Medulla oblongata (tissue), 1 donor: ENCODE results near the gene SAMD7.
A peak's percentile ranks its signal among the peaks of the same experiment; 100 is the strongest.

Experiments used
- DNase-seq: peaks from one replicate; pipeline ENCODE4 v3.0.0-alpha.2; 2015; ENCODE audit errors: extremely low spot score

SAMD7 gene

DNA sequence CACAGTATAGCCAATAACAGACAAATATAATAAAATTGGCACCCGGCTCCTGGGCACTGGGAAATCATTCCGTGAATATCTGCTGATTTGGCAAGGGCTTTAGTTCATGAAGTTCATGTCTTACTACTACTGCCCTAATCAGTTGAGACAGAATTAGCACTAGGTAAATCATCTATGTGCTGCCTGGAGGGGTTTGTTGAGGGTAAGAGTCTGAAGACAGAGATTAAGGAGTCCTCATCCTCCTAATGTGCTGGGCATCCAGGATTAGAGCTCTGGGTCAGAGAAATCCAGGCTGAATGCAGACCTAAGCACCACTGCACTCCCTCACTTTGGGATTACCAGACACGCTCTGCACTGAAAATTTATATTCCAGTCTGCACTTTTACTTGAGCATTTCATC is 2.0 kb downstream of the SAMD7 start:
- no peak for DNase-seq

DNA sequence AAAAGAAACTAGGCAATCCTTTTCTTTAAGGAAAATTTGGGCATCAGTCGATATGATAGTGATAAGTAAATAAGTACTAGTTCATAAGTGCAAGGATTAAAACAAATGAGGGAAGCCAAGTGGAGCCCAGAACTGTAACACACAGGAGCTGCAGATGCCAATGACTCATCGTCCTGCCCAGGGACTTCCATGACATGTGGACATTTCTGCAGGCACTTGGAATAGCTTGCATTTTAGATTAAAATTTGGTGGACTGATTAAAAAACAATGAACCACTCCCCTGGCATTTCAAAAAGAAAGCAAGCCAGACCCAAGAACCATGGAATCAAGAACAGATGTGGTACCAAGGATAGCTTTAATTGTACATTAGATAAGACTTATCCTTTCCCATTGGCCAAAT is 2.9 kb downstream of the SAMD7 start:
- no peak for DNase-seq

DNA sequence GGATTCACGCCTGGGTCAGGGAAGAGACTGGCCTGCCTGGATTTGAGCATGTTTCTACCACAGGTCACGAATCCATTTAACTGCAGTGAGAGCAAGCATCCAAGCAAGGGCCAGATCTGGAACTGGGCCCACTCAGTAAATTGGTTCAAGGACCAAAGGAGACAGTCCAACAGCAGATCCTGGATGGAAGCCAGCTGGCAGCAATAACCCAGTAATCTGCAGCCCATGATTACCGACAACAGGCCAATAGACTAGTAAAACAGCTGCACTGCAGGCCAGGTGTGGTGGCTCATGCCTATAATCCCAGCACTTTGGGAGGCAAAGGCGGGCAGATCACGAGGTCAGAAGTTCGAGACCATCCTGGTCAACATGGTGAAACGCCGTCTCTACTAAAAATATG is 11.8 kb downstream of the SAMD7 start:
- DNase-seq, result no peak

DNA sequence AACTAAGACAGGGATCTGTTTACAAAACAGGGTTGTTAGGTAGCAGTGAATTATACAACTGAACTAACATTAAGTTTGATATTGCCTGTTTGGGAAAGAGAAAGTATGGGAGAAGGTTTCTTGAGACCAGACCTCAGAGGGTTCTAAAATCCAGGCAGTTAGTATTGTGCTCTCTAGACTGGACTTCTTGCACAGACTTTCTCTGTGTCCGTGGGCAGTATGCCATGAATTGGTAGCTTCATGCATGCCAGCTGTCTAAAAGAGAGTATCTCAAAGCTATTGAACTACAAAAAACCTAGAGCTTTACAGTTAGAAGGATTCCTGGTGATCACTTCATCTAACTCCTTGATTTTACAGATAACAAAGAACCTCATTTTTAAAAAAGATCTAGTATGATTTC is 12.5 kb downstream of the SAMD7 start:
- DNase-seq, result peak; percentile 46

DNA sequence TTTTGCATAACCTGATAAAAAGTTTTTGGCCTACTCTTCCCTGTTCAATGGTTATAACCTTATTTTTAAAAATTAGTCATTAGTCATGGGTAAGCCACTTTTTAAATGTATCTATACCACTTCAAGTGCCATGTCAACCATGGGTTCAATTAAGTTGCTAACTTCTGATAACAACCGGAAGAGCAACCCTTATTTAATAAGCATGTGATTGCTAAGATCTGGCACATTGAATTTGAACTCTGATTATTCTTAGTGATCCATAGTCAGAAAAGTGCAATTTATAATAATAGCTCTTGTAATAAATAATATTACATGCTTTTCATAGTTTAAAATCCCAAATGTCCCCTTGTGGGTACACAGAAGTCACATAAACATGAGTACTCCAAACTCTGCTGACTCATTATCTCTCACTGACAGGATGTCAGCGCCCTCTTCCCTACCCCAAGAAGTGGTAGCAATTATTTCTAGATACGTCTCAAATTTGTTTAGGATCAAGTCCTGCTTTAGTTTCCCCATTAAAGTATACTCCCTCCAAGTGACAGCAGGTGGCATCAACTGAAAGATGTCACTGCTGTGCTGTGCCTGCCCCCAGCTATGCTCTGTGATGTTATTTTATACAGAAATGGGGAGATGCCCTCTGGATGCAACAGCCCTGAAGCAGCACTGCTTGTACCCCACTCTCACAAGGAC is 18.6 kb downstream of the SAMD7 start:
- DNase-seq, result no peak

DNA sequence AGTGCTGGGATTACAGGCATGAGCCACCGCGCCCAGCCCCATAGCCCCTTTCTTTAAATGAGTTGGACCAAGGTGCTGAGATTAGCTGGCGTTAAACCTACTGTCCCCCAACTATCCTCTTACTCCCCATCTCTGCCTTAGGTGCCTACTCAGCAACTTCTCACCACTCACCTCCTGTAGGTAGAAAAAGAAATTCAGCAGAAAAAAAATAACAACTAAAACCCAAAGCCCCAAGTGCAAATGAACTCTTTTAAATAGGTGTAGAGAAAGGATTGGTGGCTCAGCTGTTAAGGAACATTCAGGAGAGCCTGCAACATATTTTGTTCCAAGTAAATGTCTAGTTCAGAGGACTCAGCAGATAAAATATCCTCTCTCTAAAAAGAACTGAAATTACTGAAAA is 19.5 kb downstream of the SAMD7 start:
- no peak for DNase-seq

DNA sequence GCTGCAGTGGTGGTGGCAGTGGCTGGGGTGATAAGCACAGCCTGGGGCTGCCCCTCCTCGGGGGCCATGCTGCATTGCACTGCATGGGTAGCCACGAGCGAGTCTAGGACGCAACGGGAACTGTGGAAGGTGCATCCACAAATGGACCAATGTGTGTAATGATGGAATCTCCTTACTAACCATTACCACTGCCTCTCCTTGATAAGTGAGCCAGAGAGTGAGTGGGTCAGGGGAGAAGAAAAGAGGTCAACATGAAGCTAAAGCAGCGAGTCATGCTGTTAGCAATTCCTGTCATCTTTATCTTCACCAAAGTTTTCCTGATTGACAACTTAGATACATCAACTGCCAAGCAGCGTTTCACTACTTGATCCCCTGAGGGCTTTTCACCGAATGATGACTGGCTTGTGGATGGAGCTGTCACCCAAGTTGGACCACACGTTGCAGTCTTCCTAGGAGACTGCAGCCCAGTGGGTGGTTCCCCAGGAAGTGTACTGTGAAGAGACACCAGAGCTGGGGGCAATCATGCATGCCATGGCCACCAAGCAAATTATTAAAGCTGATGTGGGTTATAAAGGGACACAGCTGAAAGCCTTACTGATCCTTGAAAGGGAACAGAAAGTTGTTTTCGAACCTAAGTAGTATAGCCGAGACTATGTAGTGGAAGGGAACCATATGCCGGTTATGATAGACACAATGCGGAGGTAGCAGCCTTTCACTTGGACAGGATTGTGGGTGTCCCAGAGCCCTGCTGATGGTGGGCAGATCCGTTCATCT is 20.6 kb downstream of the SAMD7 start:
- no peak for DNase-seq

DNA sequence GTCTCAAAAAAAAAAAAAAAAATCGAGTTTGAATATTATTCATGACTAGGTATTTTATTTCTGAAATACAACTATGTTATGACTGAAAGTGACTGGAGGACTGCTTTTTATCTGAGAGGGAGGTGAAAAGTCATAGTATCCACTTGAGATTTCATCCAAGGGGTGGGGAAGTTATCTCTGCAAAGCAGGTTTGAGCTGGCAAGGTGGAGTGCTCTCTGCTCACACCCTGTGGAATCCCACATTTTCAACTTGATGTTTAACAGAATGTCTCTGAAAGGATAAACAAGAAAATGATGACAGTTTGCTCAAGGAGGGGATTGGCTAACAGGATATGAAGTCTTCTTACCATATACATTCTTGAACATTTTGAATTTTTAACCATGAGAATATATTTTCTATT is 27.9 kb downstream of the SAMD7 start:
- DNase-seq, result no peak

DNA sequence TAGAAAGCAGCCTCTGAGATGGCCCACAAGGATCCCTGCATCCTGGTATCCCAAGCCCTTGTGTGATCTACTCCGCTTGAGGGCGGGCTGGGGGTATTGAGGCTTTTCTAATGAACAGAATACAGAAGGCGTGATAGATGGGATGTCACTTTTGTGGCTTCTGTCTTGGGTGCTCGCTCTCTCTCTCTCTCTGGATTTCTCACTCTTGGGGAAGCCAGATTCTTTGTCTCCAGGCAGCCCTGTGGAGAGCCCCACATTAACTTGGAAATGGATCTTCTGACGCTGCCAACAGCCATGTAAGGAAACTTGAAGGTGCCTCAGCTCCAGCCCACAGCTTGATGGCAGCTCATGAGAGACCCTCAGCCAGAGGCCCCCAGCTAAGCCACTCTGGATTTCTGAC is 28.4 kb downstream of the SAMD7 start:
- no peak for DNase-seq

DNA sequence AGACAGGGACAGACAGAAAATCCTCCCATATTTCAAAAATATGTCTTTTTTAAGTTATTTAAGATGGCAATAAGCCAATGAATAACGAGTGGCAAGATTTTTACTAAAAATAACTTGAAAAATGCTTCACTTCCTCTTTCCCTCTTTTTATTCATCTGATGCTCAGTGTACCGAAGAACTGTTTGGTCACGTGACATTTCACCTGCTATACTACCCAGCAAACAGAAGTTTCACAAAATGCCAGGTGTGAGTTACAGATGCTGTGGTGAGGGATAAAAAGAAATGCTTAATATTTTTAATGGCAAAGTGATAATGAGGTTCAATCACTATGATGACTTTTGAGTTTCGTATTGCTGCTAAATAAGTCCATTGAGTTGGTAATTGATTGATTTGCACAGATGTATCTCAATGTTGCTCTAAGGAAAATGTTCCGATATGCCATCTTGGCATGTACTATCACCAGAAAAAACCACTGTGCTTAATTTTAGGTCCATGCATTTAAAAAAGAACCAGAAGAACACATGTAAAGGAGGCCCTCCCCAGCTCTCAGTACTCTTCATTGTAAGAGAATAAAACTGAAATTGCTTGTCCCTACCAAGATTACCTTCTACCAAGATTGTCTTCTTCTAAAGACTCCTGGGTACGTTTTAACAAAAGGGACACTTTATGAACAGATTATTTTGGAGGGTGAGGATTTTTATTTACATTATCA is 29.3 kb downstream of the SAMD7 start:
- DNase-seq, result no peak

DNA sequence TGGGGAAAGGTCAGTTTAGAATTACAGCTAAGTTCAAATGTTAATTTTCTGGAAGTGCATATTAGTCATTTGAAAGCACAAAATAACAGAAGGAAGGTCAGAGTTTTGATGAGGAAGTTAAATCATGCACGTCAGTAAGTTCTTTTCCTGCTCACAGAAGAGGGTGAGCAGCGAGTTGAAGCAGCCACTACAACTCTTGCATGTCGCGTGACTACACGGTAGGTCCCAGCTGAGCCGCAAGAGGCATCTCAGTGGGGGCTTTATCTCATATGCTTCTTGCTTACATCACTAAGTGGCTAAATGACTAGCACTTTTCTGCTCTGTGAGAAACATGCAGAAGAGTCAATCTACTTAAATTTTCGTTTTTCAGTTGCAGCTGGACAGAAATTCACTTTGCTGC is 33.9 kb downstream of the SAMD7 start:
- DNase-seq, result peak; percentile 27

DNA sequence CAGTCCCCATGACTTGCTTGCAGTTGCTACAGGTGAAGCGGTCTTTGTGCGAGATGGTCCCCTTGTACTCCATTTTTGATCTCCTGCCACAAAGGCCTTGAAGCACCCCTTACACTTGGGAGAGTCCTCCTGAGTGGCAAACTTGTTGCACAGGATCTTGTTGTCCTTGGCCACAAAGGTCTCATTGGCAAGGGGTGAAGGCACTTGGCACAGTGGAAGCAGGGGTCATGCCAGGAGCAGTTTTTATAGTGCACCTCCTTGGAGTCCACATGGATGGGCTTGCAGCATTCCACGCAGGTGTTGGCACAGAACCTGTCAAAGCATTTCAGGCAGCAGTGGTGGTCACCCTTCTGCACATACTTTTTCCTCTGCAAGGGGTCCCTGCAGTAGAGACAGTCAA is 35.0 kb downstream of the SAMD7 start:
- DNase-seq, result no peak

DNA sequence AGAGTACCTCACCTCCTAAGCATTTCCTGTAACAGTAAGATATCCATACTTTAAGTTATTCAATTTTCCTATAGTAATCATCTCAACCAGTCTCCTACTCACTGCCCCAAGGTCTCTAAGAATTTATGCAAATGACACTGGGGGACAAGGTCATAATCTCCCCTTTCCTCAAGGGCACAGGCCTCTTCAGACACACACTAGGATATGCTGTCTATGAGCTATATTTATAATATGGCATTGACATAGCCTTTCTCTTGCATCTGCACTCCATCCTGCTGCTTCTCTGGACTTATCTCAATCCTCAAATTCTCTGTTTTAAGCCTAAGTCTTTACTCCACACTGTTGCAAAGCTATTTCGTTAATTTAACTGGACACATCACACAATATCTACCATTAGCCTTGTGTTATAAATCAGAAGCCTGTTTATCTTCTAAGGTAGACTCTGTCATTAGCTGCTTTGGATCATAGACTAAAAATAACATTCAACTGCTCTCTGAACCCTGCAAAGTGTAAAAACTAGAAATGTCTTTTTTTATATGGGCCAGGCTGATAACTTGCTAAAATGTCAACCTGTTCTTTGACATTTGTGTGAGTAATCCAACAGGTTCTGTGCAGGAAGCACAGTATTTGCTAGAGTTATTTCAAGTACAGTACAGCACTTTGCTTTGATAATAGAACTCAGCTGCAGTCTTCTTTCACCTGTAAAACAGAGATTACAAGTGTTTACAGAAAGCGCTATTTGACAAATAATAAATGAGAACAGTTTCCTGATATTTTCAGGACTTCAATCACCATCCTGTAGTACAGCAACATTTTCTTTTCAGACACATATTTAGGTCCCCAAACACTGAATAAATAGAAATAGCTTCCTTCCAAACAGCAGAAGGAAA is 37.4 kb downstream of the SAMD7 start:
- no peak for DNase-seq

DNA sequence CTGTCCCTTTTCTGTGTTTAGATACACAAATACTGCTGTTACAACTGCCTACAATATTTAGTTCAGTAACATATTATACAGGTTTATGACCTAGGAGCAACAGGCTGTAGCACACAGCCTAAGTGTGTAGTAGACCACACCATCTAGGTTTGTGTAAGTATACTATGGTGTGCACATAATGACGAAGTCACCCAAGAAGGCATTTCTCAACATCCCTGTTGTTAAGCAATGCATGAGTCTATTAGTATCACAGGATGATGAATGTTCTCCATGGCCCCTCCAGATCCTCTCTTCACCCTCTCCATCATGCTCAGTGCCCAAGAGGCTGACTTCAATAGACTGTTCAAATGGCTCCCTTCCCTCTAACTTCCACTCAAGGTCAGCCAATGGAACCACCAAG is 40.7 kb downstream of the SAMD7 start:
- DNase-seq, result no peak

DNA sequence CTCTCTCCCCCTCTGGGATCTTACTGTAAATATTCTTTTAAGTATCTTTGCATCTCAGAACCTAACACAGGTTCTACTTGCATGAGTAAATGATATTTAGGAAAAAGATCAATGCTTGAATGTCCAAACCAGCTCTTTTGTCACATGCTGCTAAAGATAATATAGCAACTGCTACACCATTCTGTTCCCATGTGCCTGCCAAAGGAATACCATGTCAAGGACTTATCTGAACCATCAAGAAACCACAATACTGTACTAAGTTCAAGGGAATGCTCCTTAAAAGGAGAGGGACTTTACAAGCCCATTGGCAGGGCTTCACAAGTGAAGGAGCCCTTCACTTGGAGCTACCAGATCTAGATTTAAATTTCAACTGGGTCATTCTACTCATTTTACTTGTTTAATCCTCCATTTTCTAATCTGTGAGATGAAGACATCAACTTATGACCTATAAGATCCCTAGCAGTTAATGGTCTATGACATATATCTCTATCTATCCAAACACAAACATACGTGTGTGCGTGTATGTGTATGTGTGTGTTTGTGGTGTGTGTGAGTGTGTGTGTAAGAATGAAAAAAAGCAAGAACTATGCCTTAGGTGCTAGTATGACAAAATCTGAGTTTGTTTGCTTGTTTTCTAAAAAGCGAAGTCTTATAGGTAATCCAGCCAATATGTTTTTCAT is 42.2 kb downstream of the SAMD7 start:
- DNase-seq, result no peak

DNA sequence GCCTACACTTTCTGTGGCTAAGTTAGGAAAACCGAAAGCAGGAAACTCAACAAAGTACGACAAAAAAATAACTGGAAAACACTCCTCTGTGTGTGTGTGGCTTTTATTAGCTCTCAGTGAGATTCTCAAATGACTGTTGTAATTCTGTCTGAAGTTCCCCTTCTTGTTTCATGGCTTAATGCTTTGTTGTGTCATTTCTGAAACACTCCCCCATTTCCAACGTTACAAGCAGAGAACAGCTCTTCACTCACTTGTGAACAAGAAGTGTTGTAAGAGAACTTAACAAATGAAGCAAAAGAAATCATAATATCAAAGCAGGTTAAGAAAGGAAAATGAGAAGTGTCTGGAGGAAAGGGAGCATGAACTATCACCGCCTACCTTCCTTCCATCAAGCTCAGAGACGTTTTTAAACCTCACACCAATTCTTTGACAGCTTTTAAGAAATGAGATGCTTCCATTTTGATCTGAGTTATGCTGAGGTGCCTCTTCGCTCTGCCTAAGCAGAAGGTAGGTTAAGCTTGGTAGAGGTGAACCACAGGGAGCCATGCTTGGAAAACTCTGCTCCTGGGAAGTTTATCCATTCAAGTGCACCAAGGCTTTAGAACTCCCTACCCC is 42.9 kb downstream of the SAMD7 start:
- no peak for DNase-seq

DNA sequence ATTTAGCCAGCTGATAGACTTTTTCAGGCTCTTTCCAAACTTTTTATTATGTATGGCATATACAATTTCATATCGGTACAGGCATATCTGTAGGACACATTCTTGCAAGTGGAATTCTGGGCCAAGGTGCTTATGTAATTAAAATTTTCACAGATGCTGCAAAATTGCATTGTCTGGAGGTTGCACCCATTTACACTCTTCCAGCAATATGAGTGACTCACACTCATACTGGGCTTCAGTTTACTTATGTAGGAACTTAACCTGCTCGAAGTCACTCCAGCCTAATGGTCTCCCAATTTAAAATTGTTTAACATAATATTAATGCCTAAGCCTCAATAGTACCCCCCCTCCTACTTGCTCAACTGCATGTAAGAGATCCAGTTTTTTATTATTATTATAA is 44.0 kb downstream of the SAMD7 start:
- no peak for DNase-seq

DNA sequence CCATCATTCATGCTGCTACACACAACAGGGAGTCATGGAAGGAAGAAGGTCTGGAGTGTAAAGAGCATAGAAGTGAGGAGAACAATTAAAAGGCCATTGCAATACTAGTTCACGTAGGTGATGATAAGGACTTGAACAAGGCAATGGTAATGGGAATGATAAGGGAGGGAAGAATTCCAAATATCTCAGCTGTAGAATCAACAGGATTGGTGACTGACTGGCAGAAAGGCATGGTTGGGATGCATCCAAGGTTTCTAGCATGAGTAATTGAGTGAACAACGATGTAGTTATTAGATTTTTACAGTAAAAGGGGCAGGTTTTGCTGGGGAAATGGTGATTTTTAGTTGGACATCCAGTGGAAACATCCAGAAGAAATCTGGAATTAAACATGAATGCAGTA is 52.8 kb downstream of the SAMD7 start:
- DNase-seq, result no peak

DNA sequence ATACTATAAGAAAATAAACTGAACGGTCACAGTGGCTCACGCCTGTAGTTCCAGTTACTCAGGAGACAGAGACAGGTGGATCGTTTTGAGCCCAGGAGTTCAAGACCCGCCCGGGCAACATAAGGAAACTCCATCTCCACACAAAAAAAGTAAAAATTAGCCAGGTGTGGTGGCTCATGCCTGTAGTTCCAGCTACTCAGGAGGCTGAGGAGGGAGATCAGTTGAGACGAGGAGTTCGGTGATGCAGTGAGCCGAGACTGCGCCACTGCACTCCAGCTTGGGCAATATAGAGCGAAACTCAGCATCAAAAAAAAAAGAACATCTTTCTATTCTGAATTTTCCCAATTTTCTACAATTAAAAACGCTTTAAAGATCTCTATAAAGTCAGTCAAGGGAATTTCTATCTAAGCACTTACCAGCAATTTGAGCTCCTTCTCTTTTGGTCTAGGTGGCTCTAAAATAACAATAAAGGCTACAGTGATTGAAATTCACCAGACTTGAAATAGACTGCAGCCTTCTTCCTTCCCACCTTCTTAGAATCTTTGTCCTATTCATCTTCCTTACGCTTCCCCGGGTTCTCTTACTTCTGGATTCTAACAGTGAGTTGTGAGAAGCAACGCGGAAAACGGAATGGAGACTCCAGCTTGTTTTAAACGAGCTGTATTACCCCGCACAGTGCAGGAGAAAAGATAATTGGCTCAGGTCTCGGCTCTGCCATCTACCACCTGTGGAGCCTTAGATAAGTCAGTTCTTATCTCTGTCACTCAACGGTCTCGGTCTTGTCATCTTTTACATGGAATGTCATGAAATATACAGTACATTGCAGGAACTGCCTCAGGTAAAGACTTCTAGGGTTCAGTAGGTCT is 54.4 kb downstream of the SAMD7 start:
- DNase-seq, result peak; percentile 46

DNA sequence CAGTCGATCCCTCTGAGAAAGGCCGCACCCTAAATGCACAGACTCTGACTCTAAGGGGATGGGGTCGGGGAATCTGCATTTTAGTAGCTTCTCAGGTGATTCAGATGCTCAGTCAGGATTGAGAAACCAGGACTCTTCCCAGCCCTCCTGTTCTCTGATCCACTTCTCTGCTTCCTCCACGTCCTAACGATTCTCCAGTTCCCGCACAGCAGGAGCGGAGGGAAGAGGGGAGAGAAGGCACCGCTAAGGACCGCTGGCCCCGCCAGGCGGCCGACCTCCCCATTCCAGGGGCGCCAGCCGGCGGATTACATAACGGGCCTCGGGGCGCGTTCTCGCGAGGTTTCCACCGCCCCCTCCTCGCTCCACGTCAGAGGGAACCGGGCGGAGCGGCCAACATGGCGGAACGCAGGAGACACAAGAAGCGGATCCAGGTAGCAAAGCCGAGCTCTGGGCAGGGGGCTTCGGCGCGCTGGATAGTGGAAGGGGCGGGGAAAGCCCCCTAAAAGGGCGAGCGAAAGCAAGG is 55.1 kb downstream of the SAMD7 start, which contains the start of gene SEC62:
TSS of gene SEC62 (plus strand) at position 380 of the 523 bp plus-strand sequence. CDS start at position 396, 16 bp downstream.
- peak; percentile 97 for DNase-seq
